A204.1 (cell line): ENCODE data around the gene CDX2.

ENCODE experiments used
- FAIRE-seq: peaks from 2 replicates; lab custom pipeline; 2012; peaks lifted over from hg19 to GRCh38; lab: Jason Lieb, UNC

Gene CDX2

DNA sequence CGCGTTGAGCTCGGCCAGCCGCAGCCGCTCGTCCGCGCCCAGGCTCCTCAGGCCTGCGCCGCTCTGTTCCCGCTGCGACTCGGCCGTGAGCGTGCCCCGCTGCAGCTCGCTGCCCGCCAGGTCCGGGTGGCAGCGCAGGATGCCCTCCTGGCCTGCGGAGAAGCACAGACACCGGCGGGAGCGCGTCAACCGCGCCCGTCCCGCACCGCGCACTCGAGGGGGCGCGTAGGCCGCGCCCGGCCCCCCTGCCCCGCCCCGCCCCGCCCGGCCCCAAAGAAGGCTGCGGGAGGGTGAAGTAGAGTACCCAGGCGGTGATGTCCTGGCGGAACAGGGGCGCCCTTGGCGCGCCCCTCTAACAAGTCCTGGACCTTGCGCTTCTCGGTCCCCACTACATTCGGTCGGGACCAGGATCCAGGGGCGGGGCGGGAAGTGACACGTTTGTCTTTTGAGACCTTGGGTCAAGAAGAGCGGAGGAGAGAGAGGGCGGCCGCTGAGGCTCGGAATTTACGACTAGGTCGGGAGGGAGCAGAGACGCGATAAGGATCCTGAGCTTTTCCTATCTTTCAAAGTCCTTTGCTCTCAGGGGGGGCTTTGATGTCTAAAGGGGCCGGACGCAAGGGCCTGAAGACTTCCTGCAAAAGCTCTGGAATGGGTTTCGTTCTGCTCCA lies 9.3 kb upstream of the CDX2 start:
- FAIRE-seq, result no peak

DNA sequence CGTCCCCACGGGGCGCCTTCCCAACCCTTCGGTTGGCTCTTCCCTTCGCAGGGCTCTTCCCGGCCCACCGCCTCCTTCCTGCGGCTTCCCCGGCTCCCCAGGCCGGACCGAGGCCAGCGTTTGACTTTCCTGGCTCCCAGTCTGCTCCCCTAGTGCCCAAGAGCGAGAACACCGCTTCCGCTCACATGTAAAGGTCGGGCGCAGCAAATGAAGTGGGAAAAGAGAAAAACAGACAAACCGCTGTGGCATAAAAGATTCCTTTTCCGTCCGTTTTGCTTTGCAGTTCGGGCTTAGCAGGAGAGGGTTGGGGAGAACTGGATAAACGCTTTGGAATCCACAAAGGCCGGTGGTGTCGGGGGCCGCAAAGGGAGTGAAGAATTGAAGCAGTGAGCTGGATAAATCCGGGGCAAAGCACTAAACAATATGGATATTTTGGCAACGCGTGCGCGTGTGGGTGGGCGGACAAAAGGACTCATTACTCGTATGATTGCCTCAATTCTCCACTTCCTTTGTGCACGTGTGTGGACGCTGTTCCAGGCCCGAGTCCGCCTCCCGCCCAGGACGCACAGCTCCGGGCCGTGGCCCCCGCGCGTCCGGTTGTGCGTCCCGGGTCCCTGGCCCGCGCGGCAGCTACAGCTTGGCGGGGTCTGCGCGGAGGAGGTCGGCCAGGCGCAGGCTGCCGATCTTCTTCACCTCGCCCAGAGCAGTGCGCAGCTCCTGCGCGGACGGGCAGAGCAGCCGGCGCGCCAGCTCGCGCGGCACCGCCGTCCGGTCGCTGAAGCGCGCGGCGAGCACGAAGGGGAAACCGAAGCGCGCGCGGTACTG lies 8.6 kb upstream of the CDX2 start:
- FAIRE-seq, result no peak

DNA sequence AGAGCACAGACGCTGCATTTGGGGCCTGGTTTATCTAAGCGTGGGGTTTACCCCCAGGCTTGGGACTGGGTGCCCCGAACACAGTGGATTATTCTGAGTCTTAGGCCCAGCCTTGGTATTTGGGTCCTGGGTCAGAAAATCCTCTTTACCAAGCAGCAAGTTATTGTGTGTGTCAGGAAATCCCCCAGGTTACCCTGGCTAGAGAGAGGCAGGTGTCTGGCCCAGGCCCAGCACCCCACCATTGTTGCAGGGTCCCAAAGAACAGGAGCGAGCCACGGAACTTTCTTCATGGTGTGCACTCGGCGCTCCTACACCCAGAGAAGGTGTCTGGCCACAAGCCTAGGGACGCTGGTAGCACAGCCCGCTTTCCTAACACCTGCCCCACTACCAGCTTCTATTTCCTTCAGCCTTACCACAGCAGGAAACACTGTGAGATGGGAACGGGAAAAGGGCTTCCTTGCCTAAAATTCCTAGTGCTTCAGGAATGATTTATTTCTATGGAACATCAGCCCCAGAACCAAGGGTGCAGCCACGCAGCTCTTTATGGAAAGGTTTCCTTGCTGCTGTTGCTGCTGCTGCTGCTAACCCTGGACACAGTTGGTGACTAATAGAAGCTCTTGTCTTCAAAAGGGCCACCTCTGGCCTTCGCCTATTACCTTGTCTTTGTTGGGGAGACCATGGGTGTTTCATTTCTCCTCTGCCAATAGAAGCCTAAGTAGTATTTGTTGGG lies 7.4 kb upstream of the CDX2 start:
- FAIRE-seq, result no peak

DNA sequence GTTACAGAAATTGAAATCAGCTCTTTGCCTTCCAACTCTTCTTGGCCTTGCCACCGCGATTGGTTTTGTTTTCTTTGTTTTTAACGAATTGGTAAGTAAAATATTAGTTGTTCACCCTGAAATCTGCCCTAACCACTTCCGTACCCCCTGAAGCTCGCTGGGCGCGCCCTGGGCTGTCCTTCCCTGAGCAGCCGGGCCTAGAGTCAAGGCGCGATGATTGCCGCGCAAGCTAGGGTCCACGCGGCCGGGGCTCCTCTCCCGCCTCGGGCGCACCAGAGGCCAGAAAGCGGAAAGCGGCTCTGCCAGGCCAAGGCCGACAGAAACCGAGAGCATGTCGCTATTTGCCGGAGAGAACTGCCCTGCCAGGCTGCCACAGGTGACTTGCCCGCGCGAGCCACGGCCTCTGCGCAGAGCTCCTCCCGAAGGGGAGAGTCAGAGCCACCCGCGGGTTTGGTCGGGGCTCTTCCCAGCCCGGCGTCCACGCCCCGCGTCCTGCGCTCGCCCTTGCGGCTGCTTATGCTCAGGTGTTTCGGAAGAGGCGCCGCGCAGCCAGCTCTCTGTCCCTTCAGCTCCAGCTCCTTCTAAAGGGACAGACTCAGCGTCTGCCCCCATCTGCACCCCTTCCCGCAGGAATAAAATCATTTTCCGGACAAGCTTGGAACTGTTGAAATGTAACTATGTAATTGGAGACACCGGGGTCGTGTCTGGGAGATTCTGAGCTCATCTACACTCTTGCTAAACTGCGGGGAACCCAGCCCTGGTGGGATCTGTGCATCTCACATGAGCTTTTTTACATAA lies 6.6 kb upstream of the CDX2 start:
- FAIRE-seq, result no peak

DNA sequence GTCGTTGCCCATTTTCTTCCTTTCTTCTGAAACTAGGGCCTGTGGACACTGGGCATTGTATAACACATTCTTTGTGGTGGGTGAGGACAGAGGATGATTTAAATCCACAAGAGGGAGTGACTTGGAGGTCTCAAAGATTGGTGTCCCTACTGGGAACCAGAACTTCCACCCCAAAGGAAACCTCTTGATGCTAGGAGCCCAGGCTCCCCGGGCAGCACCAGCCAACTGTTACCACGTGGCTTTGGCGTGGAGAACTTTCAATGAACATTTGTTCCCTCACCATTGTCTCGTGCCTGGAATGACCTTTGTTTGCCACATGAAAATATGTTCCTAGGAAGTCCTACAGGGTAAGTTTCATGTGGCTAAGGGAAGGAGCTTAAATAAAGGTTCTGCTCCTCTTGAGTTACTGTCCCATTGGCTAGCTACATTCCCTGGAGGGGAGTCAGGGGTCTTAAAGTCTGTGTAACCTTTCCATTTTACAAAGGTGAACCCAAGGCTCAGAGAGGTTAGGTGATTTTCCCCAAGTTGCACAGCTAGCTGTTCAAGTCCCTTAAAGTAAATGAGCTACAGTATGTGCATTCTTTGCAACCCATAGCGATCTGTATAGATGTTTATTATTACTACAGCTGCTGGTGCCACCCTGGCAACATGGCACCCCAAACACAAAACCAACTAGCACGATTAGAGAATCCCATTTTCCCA lies 5.0 kb upstream of the CDX2 start:
- FAIRE-seq, result no peak

DNA sequence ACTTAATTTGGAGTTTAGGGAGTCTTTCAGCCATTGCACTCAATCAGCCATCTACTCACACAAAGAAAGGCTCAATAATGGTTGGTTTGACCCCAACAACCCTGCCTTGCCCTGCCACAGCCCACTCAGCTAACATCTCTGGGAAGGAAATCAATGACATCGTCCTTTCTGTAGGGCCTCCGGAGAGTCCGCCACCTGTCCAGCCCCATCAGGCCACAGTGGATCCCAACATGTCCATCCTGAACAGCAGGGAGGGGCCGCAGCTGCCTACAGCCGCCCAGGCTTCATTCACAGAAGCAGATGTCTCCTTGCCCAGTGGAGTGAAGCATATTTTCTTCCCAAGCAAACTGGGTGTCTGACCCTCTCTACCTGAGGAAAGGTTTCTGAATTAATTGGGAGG lies 4.2 kb upstream of the CDX2 start:
- FAIRE-seq, result no peak

DNA sequence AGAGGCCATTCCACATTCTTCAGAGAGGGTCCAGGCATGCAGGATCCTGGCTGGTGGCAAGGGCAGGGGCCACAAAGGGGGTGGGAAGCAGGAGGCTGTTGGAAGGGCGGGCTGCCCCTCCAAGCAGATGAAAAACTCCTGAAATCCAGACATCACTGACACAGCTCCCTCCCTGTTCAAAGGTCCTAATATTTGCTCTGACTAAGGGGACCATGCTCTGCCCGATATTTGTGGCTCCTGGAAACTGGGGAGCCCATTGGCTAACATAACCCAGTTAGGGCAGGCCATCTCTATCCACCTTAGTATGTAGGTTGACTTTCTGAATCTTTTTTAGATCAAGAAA lies 3.3 kb upstream of the CDX2 start:
- no peak for FAIRE-seq

DNA sequence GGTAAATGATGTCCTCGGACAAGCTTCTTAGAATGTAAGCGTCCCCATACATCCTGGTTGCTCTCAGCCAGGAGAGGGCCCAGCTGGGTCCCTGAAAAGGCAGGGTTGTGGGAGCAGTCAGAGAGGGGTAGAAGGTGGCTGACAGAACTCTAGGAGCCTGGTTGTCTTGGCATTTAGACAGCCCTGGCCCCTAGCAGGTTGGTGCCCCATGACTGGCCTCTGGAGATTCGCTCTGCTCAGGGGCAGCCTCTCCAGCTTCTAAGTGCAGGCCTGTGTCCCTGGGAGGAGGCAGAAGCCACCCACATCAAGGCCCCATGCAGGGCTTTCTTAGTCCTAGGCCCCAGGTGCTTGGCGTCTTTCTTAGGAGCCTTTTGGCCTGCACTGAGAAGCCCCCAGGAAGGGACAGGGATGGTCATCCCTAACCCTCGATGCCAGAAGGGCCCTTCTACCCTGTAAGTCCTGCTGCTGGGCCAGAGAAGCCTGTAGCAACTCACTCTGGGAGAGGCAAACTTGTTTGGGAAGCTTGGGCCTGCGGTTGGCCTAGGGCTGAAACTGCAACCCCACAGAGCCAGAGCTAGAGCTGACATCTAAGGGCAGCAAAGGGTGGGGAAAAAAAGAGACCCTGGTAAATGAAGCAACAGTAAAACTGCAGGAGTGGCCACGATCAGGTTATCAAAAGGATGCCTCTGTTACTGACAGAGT lies 2.8 kb upstream of the CDX2 start:
- no peak for FAIRE-seq

DNA sequence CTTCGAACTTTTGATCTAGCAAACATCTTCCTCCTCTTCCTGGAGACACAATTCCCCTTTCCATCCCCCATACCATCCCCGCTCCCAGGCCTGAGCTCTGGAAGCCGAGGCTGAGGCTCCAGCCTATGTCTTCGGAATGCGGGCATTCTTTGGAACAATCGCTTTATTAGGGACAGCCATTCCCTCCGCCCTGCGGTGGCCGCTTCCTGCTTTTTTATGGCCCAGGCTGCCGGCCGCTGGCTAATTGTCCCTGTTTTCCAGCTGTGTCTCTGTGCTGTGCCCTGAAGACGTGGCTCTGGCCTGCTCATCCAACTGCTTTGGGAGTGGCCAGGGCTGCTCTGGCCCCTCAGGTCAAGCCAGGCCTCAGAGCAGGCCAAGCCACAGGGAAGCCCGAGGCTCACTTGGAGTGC lies 2.1 kb upstream of the CDX2 start:
- FAIRE-seq, result no peak

DNA sequence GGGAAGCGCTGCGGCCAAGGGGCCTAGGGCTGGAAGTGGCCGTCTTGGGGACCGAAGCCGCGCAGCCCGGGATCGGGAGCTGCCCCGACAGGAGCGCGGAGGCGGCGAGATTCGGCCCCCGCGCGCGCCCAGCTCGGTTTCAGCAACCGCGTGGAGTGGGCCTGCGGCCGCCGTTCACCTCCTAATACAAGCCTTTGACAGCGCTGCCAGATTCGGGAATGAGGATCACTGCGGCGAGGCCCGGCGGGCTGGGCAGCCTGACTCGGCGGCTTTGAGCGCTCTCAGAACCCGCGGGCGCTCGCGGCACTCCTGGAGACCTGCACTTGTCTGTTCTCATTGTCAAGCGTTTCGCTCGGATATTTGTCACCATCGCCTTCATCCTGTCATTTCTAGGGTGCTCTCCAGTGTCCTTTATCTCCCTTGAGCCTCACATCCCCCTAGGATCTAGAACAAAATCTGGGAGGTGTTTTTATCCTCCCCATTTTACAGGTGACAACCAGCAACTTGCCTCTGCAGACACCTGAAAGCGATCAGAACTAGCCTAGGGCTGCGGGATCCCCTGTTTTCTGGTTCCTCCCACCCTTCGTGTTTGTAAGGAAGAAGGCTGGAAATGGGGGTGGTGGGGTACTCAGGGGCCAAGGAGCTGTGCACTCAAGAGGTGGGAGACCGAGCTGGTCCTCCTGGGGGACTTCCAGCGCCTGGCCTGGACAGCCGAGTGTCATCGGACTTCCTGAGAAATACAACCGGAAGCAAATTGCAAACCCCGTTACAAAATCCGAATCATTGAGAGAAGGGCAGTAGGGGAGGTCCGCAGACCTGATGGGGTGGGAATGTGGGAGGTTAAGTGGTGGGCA lies 1.5 kb upstream of the CDX2 start:
- no peak for FAIRE-seq

DNA sequence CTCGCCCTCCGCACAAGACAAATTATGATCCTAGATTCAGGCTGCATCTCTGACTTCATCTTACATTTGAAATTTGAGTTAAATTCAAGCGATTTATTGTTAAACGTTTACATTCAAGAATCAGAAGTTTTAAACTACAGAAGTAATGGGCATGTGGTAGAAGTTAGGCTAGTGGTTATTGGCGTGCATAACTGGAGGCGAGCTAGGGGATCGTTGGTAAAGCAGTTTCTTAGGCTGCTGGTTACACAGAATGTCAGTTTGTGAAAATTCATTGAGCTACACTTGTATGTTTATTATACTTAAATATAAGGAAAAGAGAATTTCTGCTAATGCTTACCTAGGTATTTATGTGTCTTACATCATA lies 733 bp upstream of the CDX2 start:
- FAIRE-seq, result no peak

DNA sequence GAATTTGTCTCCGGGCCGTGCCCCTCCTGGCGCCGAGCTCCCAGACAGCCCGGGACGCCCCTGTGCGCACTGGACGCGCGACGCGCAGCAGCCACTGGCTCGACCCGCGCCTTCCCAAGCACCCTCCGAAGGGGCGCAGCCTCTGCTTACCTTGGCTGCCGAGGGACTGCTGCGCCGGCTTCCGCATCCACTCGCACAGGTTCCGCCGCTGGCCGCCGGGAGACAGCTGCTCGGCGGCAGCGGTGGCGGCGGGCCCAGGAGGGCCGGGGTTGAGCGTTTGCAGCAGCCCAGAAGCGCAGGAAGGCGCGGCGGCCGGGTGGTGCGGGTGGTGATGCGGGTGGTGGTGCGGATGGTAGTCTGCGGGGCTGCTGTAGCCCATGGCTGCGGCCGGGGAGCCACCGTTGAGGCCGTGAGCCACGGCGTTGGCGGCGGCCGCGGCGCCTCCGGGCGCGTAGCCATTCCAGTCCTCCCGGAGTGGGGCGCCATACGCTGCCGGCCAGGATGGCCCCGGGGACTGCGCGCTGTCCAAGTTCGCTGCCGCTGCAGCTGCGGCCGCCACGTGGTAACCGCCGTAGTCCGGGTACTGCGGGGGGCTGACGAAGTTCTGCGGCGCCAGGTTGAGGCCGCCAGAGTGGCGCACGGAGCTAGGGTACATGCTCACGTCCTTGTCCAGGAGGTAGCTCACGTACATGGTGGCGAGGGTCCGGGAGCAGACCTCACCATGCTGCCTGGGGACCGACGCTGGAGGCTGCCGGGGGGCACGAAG lies 616 bp downstream of the CDX2 start:
- FAIRE-seq, result no peak

DNA sequence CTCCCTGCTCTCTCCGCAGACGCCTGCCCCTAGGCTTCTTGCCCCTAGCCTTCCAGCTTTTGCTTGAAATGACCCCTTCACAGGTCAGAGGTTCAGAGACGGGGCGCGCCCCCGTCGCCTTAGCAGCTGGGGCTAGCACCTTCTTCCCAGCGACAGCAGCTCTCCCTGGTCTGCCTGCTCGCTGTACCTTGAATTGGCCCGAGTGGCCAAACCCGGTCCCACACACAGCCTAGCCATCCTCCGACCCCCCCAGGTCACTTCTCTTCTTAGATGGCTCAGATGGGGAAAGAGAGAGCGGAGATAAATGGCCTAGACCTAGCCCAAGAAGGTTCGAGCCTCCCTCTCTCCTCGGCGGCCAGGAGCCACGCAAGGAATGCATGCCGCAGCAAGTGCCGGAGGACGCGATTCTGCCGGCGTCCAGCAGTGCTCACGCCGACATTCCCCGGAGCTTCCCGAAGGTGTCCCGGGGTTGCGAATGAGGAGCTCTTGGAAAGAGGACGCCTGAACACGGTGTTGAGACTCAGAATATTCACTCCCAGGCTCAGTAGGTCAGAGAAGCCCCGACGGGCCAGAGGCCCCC lies 1.3 kb downstream of the CDX2 start:
- FAIRE-seq, result no peak

DNA sequence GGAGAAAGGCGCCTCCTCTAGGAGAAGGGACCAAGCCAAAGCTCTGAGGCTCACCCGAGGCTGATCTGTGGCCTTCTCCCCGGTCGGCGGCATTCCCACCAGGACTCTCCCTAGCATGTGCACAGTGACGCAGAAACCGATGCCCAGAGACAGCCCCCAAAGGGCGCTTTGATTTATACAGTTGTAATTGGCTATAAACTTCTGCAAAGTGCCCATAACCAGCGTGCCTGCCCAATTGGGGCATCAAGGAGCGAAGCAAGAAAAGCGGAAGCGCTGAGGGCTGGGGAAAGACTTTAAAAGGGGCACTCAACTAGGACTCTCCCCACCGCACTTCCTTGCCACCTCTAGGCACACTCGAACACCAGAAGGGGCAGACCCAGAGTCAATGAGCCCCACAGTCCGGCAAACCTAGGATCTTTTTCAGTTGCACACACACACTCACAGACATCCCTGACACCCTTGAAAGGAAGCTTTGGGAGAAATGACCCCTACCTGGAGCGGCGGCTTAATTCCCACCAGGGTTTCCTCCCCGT lies 1.8 kb downstream of the CDX2 start:
- FAIRE-seq, result no peak

DNA sequence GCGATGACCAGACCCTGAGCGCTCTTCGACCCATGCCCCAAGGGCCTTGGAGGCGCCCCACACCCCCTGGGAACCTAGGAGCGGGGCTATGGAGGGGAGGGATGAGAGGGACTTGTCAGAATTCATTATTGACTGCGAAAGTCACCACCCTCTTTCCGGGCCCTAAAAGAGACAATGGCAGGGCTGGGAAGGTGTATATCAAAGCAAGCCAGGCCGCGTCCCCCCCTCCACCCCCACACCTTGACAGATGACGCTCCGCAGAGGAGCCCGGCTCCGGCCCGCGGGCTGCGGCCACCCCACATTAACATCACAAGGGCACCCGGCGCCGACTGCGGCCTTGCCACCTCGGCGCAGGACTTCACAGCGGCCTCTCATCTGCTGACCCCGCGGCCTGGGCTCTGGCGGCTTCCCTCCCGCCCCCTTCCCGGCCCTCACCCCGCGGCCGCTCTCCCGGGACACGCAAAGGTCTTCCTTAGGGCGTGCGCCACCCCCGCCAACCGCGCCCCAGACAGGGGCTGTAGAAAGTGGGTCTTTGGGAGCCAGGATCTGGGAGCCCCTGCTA lies 2.4 kb downstream of the CDX2 start:
- FAIRE-seq, result no peak

DNA sequence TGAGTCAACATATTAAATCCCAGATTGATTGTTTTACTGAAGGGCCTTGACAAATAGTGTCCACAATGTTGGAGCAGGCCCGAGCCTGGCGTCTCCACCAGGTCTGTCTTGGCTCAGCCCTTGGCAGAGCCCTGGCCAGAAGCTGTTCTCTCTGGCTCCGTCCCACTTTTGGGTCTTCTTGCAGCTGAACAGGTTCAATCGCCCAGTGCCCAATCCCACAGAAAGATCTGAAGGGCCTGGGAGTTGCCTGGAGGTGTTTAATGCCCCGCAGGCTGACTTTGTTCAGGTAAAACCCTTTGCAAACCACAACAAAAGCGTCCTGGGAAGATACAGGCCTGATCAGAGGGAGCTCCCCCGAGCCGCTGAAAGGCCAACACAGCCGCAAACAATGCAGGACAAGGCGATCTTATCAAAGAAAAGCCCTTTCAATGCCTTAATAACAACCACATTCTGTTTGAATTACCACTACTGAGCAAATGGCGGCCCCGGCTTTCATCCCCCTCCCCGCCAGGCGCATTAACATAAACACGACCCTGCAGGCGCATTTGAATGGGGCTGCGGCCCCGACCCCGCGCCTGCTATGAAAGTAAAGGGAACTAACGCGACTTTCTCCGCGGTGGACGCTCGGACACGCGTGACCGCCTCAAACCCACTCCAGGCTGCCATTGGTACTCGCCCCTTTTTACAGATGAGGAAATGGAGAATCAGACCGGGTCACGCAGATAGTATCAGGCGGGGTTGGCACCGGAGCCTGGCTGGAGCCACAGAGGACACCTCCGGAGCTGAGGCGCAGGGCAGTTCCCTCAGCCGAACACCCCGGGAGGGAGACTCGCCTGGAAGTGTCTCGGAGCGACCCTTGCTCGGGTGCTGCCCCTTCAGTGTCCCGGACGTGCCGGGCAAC lies 3.1 kb downstream of the CDX2 start:
- FAIRE-seq, result no peak

DNA sequence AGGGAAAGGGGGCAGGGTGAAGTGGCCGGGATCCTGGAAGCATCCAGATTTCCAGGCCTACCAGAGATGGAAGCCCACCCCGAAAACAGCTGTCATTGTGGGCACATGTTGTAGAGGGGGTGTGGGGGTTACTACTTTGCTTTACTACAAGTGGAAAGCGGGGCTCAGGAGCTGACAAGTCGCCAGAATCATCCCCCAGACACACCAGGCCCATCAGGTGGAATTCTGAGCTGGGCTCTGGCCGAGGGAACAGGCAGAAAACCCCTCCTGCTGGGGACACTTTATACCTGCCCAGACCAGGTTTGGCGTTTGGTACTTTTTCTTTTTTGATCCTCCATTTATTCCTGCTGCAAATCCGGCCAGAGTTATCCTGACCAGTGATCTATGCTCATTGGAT lies 3.8 kb downstream of the CDX2 start:
- no peak for FAIRE-seq
